GM23338 (cell line): ENCODE measurements around the gene ITGA7. TPM values are rescaled to one million over a fixed set of nuclear protein-coding genes. Genes with fewer than 3 reads are reported as not detected.
A peak's percentile ranks its signal among the peaks of the same experiment; 100 is the strongest.

Experiments
- ATAC-seq: fragments of 200-7000 bp; cut with Tn5 transposase; 3 replicates; pipeline ENCODE4 v1.9.1; 2020
- DNase-seq: peaks from one replicate; pipeline ENCODE4 v3.0.0-alpha.2; 2015; ENCODE audit warnings: low spot score
- H2AFZ ChIP-seq: fragments of 200-600 bp; sonication (generic); 2 replicates; pipeline ENCODE4 v1.8.0; 2016; ENCODE audit warnings: antibody characterized with exemption, mild to moderate bottlenecking, moderate library complexity
- H3F3A ChIP-seq: fragments of 200-600 bp; sonication (generic); replicated peaks from 2 replicates; pipeline ENCODE4 v1.8.0; 2017; ENCODE audit warnings: antibody characterized with exemption, mixed run types, low read depth
- H3K27ac ChIP-seq: fragments of 200-600 bp; sonication (generic); 2 replicates; pipeline ENCODE4 v1.6.1; 2016; ENCODE audit warnings: low read depth
- H3K27me3 ChIP-seq: fragments of 200-600 bp; sonication (generic); 2 replicates; pipeline ENCODE4 v1.8.0; 2016; ENCODE audit warnings: mild to moderate bottlenecking, mixed run types, moderate library complexity; ENCODE audit not compliant: insufficient read depth
- H3K36me3 ChIP-seq: fragments of 200-600 bp; sonication (generic); 2 replicates; pipeline ENCODE4 v1.8.0; 2016; ENCODE audit warnings: mild to moderate bottlenecking; ENCODE audit not compliant: insufficient read depth
- H3K4me1 ChIP-seq: fragments of 200-600 bp; sonication (generic); 2 replicates; pipeline ENCODE4 v1.8.0; 2016; ENCODE audit warnings: mild to moderate bottlenecking, moderate library complexity; ENCODE audit not compliant: insufficient read depth
- H3K4me2 ChIP-seq: fragments of 200-600 bp; sonication (generic); 2 replicates; pipeline ENCODE4 v1.7.1; 2017; ENCODE audit warnings: mixed run types
- H3K4me3 ChIP-seq: fragments of 200-600 bp; sonication (generic); 2 replicates; pipeline ENCODE4 v1.6.1; 2016; ENCODE audit warnings: mixed run types
- H3K79me2 ChIP-seq: fragments of 200-600 bp; sonication (generic); replicated peaks from 2 replicates; pipeline ENCODE4 v1.8.0; 2017; ENCODE audit warnings: mild to moderate bottlenecking; ENCODE audit not compliant: insufficient read depth
- H3K9me2 ChIP-seq: fragments of 200-600 bp; sonication (generic); 2 replicates; pipeline ENCODE4 v1.8.0; 2017; ENCODE audit not compliant: insufficient read depth
- H4K20me1 ChIP-seq: fragments of 200-600 bp; sonication (generic); replicated peaks from 2 replicates; pipeline ENCODE4 v1.8.0; 2017; ENCODE audit warnings: mild to moderate bottlenecking; ENCODE audit not compliant: insufficient read depth
- H3K27ac Mint-ChIP-seq: 2 replicates; pipeline ENCODE4 v1.8.0; 2020; ENCODE audit warnings: inconsistent platforms, mild to moderate bottlenecking, moderate library complexity, mixed read lengths
- H3K27me3 Mint-ChIP-seq: 3 replicates; pipeline ENCODE4 v1.8.0; 2022; ENCODE audit warnings: low read depth, mild to moderate bottlenecking, moderate library complexity, mixed read lengths, inconsistent platforms; ENCODE audit not compliant: insufficient read depth, poor library complexity
- H3K36me3 Mint-ChIP-seq: 3 replicates; pipeline ENCODE4 v1.8.0; 2021; ENCODE audit warnings: low read depth, mild to moderate bottlenecking, inconsistent platforms, moderate library complexity, mixed read lengths
- H3K4me1 Mint-ChIP-seq: 3 replicates; pipeline ENCODE4 v1.8.0; 2020; ENCODE audit warnings: mild to moderate bottlenecking, inconsistent platforms, mixed read lengths
- H3K4me3 Mint-ChIP-seq: 3 replicates; pipeline ENCODE4 v1.8.0; 2021; ENCODE audit warnings: moderate library complexity, mild to moderate bottlenecking, inconsistent platforms, mixed read lengths
- H3K9me3 Mint-ChIP-seq: 3 replicates; pipeline ENCODE4 v1.8.0; 2020; ENCODE audit warnings: moderate library complexity, mild to moderate bottlenecking, inconsistent platforms, mixed read lengths
- CREB1 ChIP-seq: fragments of 250-450 bp; sonication (Bioruptor Pico); IDR thresholded peaks from 2 replicates; pipeline ENCODE4 v1.5.0; 2020; ENCODE audit warnings: low read depth, mild to moderate bottlenecking, moderate library complexity
- EZH2 ChIP-seq: fragments of 200-600 bp; sonication (generic); IDR thresholded peaks from one replicate; pipeline ENCODE4 v1.8.0; 2017; ENCODE audit warnings: antibody characterized with exemption, mild to moderate bottlenecking, low read depth; ENCODE audit not compliant: unreplicated experiment
- EZH2phosphoT487 ChIP-seq: fragments of 200-600 bp; sonication (generic); IDR thresholded peaks from one replicate; pipeline ENCODE4 v1.8.1; 2018; ENCODE audit warnings: antibody characterized with exemption; ENCODE audit not compliant: unreplicated experiment
- JUNB ChIP-seq: IDR thresholded peaks from one replicate; pipeline ENCODE4 v1.6.1; 2016; ENCODE audit warnings: antibody characterized with exemption; ENCODE audit not compliant: unreplicated experiment
- POLR2AphosphoS5 ChIP-seq: IDR thresholded peaks from 2 replicates; pipeline ENCODE4 v1.6.1; 2016; ENCODE audit warnings: antibody characterized with exemption, low read depth
- STAT1 ChIP-seq: IDR thresholded peaks from one replicate; pipeline ENCODE4 v1.6.1; 2016; ENCODE audit warnings: antibody characterized with exemption; ENCODE audit not compliant: unreplicated experiment
- ZNF114 ChIP-seq: fragments of 250-450 bp; sonication (Bioruptor Pico); IDR thresholded peaks from 2 replicates; pipeline ENCODE4 v1.5.0; 2020; ENCODE audit warnings: mild to moderate bottlenecking, moderate library complexity
- polyA plus RNA-seq: library from polyadenylated mRNA; unstranded; fragments of >200 nt; fragmentation: Nextera tagmentation; extraction: Ambion mirVana; gene quantifications from 2 replicates; pipeline ENCODE4 v1.2.1, GENCODE V29; 2016
- total RNA-seq: library from RNA; depleted of rRNA; stranded (reverse); fragments of >200 nt; shearing (Covaris generic); gene quantifications from 2 replicates; pipeline ENCODE4 v1.2.3, GENCODE V29; 2014
- TF ChIP-seq, protein P1 (sequence below): IDR thresholded peaks from one replicate; pipeline ENCODE4 v1.6.1; 2018; ENCODE audit warnings: antibody characterized with exemption; ENCODE audit not compliant: unreplicated experiment
- TF ChIP-seq, protein P2 (sequence below): IDR thresholded peaks from 2 replicates; pipeline ENCODE4 v1.6.1; 2016; ENCODE audit warnings: antibody characterized with exemption

Gene ITGA7
- total and polyA plus RNA-seq, 2 experiments from 2014 or later, result 20.0 to 49.1 TPM

GRCh38 chr12:55715833-55716581 is 8.3 kb upstream of the ITGA7 start, which contains the start of gene BLOC1S1:
TSS of gene BLOC1S1 (plus strand) at chr12:55716046. CDS start at chr12:55716052, 6 bp downstream.
- ATAC-seq, result peak; percentile 90
- peak within 1 kb of the TSS; percentile 98 for H3K4me2 ChIP-seq
- H3K27ac Mint-ChIP-seq, result peak within 1 kb of the TSS; percentile 79
- peaks cover 16% of the 10 kb centered on the region; the same call in 1 of the 2 replicates for H3F3A ChIP-seq
- peaks cover 10% of the 10 kb centered on the region; the same call in 1 of the 2 replicates for H3K79me2 ChIP-seq
- H3K27me3 Mint-ChIP-seq, result peaks cover 24% of the 10 kb centered on the region
- peaks cover 8% of the 10 kb centered on the region; the same call in 1 of the 2 replicates for H3K27me3 ChIP-seq
- peak; percentile 96 for DNase-seq
- H2AFZ ChIP-seq, result peak within 1 kb of the TSS; percentile 98
- TF ChIP-seq POLR2AphosphoS5, result peak; percentile 55
- TF ChIP-seq, protein P1, sequence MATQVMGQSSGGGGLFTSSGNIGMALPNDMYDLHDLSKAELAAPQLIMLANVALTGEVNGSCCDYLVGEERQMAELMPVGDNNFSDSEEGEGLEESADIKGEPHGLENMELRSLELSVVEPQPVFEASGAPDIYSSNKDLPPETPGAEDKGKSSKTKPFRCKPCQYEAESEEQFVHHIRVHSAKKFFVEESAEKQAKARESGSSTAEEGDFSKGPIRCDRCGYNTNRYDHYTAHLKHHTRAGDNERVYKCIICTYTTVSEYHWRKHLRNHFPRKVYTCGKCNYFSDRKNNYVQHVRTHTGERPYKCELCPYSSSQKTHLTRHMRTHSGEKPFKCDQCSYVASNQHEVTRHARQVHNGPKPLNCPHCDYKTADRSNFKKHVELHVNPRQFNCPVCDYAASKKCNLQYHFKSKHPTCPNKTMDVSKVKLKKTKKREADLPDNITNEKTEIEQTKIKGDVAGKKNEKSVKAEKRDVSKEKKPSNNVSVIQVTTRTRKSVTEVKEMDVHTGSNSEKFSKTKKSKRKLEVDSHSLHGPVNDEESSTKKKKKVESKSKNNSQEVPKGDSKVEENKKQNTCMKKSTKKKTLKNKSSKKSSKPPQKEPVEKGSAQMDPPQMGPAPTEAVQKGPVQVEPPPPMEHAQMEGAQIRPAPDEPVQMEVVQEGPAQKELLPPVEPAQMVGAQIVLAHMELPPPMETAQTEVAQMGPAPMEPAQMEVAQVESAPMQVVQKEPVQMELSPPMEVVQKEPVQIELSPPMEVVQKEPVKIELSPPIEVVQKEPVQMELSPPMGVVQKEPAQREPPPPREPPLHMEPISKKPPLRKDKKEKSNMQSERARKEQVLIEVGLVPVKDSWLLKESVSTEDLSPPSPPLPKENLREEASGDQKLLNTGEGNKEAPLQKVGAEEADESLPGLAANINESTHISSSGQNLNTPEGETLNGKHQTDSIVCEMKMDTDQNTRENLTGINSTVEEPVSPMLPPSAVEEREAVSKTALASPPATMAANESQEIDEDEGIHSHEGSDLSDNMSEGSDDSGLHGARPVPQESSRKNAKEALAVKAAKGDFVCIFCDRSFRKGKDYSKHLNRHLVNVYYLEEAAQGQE, result no peak
- TF ChIP-seq EZH2, result no peak
- no peak for TF ChIP-seq STAT1
- TF ChIP-seq, protein P2, sequence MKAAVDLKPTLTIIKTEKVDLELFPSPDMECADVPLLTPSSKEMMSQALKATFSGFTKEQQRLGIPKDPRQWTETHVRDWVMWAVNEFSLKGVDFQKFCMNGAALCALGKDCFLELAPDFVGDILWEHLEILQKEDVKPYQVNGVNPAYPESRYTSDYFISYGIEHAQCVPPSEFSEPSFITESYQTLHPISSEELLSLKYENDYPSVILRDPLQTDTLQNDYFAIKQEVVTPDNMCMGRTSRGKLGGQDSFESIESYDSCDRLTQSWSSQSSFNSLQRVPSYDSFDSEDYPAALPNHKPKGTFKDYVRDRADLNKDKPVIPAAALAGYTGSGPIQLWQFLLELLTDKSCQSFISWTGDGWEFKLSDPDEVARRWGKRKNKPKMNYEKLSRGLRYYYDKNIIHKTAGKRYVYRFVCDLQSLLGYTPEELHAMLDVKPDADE, result peak; percentile 72; the same call in 1 of the 2 replicates
- no peak for TF ChIP-seq ZNF114 (CRISPR knock-in tag)
- TF ChIP-seq JUNB, result no peak
- no peak for TF ChIP-seq EZH2phosphoT487
- peak; percentile 65; the same call in 1 of the 2 replicates for TF ChIP-seq CREB1 (CRISPR knock-in tag)
- no peaks in the 10 kb centered on the region for H4K20me1 ChIP-seq
- H3K4me1 ChIP-seq, result peaks cover 37% of the 10 kb centered on the region
- H3K9me2 ChIP-seq, result no peaks in the 10 kb centered on the region
- H3K36me3 Mint-ChIP-seq, result peaks cover 4% of the 10 kb centered on the region; the same call in 2 of the 3 replicates
- H3K36me3 ChIP-seq, result no peaks in the 10 kb centered on the region
- H3K9me3 Mint-ChIP-seq, result peaks cover 6% of the 10 kb centered on the region; the same call in 2 of the 3 replicates
- peak within 1 kb of the TSS; percentile 82 for H3K4me3 Mint-ChIP-seq
- peak within 1 kb of the TSS; percentile 97 for H3K27ac ChIP-seq
- peak within 1 kb of the TSS; percentile 94 for H3K4me3 ChIP-seq
- H3K4me1 Mint-ChIP-seq, result peaks cover 35% of the 10 kb centered on the region
